GM12878 (cell line): ENCODE results near the gene ARL9. TPM values are rescaled to one million over a fixed set of nuclear protein-coding genes. Genes with fewer than 3 reads are reported as not detected.

ENCODE experiments used
- ATF3 ChIP-seq: IDR thresholded peaks from 2 replicates; pipeline ENCODE4 v1.6.1; 2011; ENCODE audit warnings: low read depth, mild to moderate bottlenecking, low read length, moderate library complexity, borderline replicate concordance; ENCODE audit errors: extremely low read depth
- CEBPB ChIP-seq, 2 experiments: fragments of 150-350 bp in 1 of 2; IDR thresholded peaks; 2 replicates each; pipeline ENCODE4 v1.6.1; 2012 to 2014; ENCODE audit warnings: low read depth in 2 of 2, low read length in 2 of 2, borderline replicate concordance in 1 of 2, inconsistent platforms in 1 of 2
- EZH2 ChIP-seq: IDR thresholded peaks from 2 replicates; pipeline ENCODE4 v1.6.1; 2012; ENCODE audit warnings: low read depth, mild to moderate bottlenecking, control low read depth, inconsistent platforms, low read length, borderline replicate concordance; ENCODE audit not compliant: control insufficient read depth
- PML ChIP-seq: IDR thresholded peaks from 2 replicates; pipeline ENCODE4 v1.6.1; 2012; ENCODE audit warnings: low read length, inconsistent platforms
- RB1 ChIP-seq: fragments of 450-650 bp; formaldehyde crosslinking; IDR thresholded peaks from 2 replicates; pipeline ENCODE4 v1.6.1; 2017; ENCODE audit warnings: mild to moderate bottlenecking, borderline replicate concordance
- RELA ChIP-seq: fragments of 450-650 bp; IDR thresholded peaks from 2 replicates; pipeline ENCODE4 v1.8.0; 2014; ENCODE audit warnings: borderline replicate concordance; ENCODE audit not compliant: partially characterized antibody
- SREBF2 ChIP-seq: IDR thresholded peaks from 2 replicates; pipeline ENCODE4 v1.6.1; 2012; ENCODE audit warnings: mild to moderate bottlenecking, low read length
- TCF7 ChIP-seq: IDR thresholded peaks from 2 replicates; pipeline ENCODE4 v1.6.1; 2014; ENCODE audit warnings: antibody characterized with exemption, borderline replicate concordance
- polyA plus RNA-seq, 11 experiments: library from polyadenylated mRNA; depleted of rRNA in 4 of 11; unstranded in 6 of 11; stranded (reverse) in 5 of 11; fragments of >200 nt; fragmentation: Nextera tagmentation in 4 of 11; fragmentation: Illumina TruSeq in 1 of 11; extraction: Ambion mirVana in 4 of 11; extraction: Trizol in 1 of 11; gene quantifications; 1 replicate in 1 of 11; 2 replicates in 10 of 11; pipeline versions ENCODE4 v1.2.1 to v1.2.3, GENCODE V29; 2011 to 2016; ENCODE audit warnings: inconsistent platforms in 2 of 11, missing spikeins in 2 of 11, low read depth in 1 of 11
- total RNA-seq, 4 experiments: library from RNA; depleted of rRNA in 3 of 4; stranded (reverse); fragments of >200 nt in 3 of 4; fragmentation: Illumina TruSeq in 1 of 4; extraction: Trizol in 1 of 4; gene quantifications; 2 replicates each; pipeline versions ENCODE4 v1.2.1 to v1.2.3, GENCODE V29; 2013 to 2021
- TF ChIP-seq, protein P1 (sequence below): fragments of 450-650 bp; IDR thresholded peaks from 2 replicates; pipeline ENCODE4 v1.6.1; 2017; ENCODE audit warnings: mild to moderate bottlenecking, moderate library complexity
- TF ChIP-seq, protein P2 (sequence below): IDR thresholded peaks from 2 replicates; pipeline ENCODE4 v1.6.1; 2012; ENCODE audit warnings: improper control_type of control experiment, low read depth, low read length; ENCODE audit not compliant: insufficient replicate concordance
- TF ChIP-seq, protein P3 (sequence below): IDR thresholded peaks from 2 replicates; pipeline ENCODE4 v1.6.1; 2011; ENCODE audit warnings: borderline replicate concordance, low read depth, mild to moderate bottlenecking, moderate library complexity, low read length; ENCODE audit not compliant: insufficient read depth, poor library complexity, severe bottlenecking
- TF ChIP-seq, protein P4 (sequence below): fragments of 450-650 bp; IDR thresholded peaks from 2 replicates; pipeline ENCODE4 v1.6.1; 2016; ENCODE audit warnings: mild to moderate bottlenecking, moderate library complexity, borderline replicate concordance

Gene ARL9
- total and polyA plus RNA-seq, 10 of the 15 experiments (the other 5 are each of a cell fraction or from before 2014, with no cell fraction given), result not detected

GRCh38 chr4:56467284-56468096 lies 38.1 kb upstream of the ARL9 start, which contains the start of gene SRP72 (continued):
- TF ChIP-seq, protein P1, sequence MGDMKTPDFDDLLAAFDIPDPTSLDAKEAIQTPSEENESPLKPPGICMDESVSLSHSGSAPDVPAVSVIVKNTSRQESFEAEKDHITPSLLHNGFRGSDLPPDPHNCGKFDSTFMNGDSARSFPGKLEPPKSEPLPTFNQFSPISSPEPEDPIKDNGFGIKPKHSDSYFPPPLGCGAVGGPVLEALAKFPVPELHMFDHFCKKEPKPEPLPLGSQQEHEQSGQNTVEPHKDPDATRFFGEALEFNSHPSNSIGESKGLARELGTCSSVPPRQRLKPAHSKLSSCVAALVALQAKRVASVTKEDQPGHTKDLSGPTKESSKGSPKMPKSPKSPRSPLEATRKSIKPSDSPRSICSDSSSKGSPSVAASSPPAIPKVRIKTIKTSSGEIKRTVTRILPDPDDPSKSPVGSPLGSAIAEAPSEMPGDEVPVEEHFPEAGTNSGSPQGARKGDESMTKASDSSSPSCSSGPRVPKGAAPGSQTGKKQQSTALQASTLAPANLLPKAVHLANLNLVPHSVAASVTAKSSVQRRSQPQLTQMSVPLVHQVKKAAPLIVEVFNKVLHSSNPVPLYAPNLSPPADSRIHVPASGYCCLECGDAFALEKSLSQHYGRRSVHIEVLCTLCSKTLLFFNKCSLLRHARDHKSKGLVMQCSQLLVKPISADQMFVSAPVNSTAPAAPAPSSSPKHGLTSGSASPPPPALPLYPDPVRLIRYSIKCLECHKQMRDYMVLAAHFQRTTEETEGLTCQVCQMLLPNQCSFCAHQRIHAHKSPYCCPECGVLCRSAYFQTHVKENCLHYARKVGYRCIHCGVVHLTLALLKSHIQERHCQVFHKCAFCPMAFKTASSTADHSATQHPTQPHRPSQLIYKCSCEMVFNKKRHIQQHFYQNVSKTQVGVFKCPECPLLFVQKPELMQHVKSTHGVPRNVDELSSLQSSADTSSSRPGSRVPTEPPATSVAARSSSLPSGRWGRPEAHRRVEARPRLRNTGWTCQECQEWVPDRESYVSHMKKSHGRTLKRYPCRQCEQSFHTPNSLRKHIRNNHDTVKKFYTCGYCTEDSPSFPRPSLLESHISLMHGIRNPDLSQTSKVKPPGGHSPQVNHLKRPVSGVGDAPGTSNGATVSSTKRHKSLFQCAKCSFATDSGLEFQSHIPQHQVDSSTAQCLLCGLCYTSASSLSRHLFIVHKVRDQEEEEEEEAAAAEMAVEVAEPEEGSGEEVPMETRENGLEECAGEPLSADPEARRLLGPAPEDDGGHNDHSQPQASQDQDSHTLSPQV, result no peak
- TF ChIP-seq CEBPB (IDR thresholded peaks at IDR 0.05; ENCODE audit: borderline replicate concordance in 1 of 2, low read depth in 2 of 2, low read length in 2 of 2) (no peak), TCF7 (no peak), RELA (peak; percentile 58), PML (peak; percentile 91), EZH2 (no peak), SREBF2 (no peak), RB1 (no peak), ATF3 (no peak)
- TF ChIP-seq, protein P2, sequence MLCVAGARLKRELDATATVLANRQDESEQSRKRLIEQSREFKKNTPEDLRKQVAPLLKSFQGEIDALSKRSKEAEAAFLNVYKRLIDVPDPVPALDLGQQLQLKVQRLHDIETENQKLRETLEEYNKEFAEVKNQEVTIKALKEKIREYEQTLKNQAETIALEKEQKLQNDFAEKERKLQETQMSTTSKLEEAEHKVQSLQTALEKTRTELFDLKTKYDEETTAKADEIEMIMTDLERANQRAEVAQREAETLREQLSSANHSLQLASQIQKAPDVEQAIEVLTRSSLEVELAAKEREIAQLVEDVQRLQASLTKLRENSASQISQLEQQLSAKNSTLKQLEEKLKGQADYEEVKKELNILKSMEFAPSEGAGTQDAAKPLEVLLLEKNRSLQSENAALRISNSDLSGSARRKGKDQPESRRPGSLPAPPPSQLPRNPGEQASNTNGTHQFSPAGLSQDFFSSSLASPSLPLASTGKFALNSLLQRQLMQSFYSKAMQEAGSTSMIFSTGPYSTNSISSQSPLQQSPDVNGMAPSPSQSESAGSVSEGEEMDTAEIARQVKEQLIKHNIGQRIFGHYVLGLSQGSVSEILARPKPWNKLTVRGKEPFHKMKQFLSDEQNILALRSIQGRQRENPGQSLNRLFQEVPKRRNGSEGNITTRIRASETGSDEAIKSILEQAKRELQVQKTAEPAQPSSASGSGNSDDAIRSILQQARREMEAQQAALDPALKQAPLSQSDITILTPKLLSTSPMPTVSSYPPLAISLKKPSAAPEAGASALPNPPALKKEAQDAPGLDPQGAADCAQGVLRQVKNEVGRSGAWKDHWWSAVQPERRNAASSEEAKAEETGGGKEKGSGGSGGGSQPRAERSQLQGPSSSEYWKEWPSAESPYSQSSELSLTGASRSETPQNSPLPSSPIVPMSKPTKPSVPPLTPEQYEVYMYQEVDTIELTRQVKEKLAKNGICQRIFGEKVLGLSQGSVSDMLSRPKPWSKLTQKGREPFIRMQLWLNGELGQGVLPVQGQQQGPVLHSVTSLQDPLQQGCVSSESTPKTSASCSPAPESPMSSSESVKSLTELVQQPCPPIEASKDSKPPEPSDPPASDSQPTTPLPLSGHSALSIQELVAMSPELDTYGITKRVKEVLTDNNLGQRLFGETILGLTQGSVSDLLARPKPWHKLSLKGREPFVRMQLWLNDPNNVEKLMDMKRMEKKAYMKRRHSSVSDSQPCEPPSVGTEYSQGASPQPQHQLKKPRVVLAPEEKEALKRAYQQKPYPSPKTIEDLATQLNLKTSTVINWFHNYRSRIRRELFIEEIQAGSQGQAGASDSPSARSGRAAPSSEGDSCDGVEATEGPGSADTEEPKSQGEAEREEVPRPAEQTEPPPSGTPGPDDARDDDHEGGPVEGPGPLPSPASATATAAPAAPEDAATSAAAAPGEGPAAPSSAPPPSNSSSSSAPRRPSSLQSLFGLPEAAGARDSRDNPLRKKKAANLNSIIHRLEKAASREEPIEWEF, result no peak
- TF ChIP-seq, protein P3, sequence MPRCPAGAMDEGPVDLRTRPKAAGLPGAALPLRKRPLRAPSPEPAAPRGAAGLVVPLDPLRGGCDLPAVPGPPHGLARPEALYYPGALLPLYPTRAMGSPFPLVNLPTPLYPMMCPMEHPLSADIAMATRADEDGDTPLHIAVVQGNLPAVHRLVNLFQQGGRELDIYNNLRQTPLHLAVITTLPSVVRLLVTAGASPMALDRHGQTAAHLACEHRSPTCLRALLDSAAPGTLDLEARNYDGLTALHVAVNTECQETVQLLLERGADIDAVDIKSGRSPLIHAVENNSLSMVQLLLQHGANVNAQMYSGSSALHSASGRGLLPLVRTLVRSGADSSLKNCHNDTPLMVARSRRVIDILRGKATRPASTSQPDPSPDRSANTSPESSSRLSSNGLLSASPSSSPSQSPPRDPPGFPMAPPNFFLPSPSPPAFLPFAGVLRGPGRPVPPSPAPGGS, result no peak
- TF ChIP-seq, protein P4, sequence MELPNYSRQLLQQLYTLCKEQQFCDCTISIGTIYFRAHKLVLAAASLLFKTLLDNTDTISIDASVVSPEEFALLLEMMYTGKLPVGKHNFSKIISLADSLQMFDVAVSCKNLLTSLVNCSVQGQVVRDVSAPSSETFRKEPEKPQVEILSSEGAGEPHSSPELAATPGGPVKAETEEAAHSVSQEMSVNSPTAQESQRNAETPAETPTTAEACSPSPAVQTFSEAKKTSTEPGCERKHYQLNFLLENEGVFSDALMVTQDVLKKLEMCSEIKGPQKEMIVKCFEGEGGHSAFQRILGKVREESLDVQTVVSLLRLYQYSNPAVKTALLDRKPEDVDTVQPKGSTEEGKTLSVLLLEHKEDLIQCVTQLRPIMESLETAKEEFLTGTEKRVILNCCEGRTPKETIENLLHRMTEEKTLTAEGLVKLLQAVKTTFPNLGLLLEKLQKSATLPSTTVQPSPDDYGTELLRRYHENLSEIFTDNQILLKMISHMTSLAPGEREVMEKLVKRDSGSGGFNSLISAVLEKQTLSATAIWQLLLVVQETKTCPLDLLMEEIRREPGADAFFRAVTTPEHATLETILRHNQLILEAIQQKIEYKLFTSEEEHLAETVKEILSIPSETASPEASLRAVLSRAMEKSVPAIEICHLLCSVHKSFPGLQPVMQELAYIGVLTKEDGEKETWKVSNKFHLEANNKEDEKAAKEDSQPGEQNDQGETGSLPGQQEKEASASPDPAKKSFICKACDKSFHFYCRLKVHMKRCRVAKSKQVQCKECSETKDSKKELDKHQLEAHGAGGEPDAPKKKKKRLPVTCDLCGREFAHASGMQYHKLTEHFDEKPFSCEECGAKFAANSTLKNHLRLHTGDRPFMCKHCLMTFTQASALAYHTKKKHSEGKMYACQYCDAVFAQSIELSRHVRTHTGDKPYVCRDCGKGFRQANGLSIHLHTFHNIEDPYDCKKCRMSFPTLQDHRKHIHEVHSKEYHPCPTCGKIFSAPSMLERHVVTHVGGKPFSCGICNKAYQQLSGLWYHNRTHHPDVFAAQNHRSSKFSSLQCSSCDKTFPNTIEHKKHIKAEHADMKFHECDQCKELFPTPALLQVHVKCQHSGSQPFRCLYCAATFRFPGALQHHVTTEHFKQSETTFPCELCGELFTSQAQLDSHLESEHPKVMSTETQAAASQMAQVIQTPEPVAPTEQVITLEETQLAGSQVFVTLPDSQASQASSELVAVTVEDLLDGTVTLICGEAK, result peak; percentile 90
